ENCODE measurements around the gene C2CD2. TPM values are rescaled to one million over a fixed set of nuclear protein-coding genes. Genes with fewer than 3 reads are reported as not detected.

The C2CD2 gene
- total and polyA plus RNA-seq, 2 donors (not counting 3 experiments of a cell fraction or from before 2014, with no cell fraction given): 32.6 to 41.2 TPM

- no peak for FAIRE-seq
- H3K4me1 ChIP-seq (ENCODE audit: control insufficient read depth, extremely low read depth, insufficient read depth, low read length): peaks cover 46% of the 10 kb centered on the region
These were observed 7.9 kb upstream of the C2CD2 start for GRCh38 chr21:41961753-41962152.

More at GRCh38 chr21:41961753-41962152, 7.9 kb upstream of the C2CD2 start:
- H3K9ac ChIP-seq (replicated peaks; ENCODE audit: extremely low read depth, insufficient read depth, low read length): peak overlapping the region; percentile 77
- peak overlapping the region; percentile 22 for H2AFZ ChIP-seq (ENCODE audit: low read depth, low read length)
- no peaks in the 10 kb centered on the region for H3K9me3 ChIP-seq (replicated peaks; ENCODE audit: control insufficient read depth, insufficient read depth, low read length)
- BruUV-seq (replicated peaks): TSS peak; percentile 84
- TF ChIP-seq POLR2A (IDR thresholded peaks at IDR 0.05; ENCODE audit: low read depth, low read length): no peak
- TF ChIP-seq MYC (IDR thresholded peaks at IDR 0.05; ENCODE audit: low read depth, low read length): no peak
- no peak for TF ChIP-seq EZH2 (IDR thresholded peaks at IDR 0.05; ENCODE audit: borderline replicate concordance, low read depth, low read length, severe bottlenecking)
- TF ChIP-seq FOS (IDR thresholded peaks at IDR 0.05; ENCODE audit: borderline replicate concordance, insufficient read depth, low read length): no peak
- TF ChIP-seq GATA2 (IDR thresholded peaks at IDR 0.05; ENCODE audit: insufficient read depth, insufficient read length, low read depth, low read length): no peak
- no peak for TF ChIP-seq POLR2AphosphoS5 (IDR thresholded peaks at IDR 0.05; ENCODE audit: insufficient read depth, low read depth, low read length)
- TF ChIP-seq JUN (IDR thresholded peaks at IDR 0.05; ENCODE audit: borderline replicate concordance, insufficient read depth, insufficient read length, low read depth): no peak
- TF ChIP-seq CTCF (IDR thresholded peaks at IDR 0.05; ENCODE audit: extremely low read depth in 1 of 2, insufficient read depth in 1 of 2, low read depth in 1 of 2, low read length in 2 of 2): no peak
- no peak for TF ChIP-seq MAX (IDR thresholded peaks at IDR 0.05; ENCODE audit: insufficient read depth, insufficient read length)
- dilution Hi-C loops (cut with MboI; ENCODE audit: extremely low pct_ligation_motif_present, low sequenced_read_pairs): no loop called here
- H3K4me3 ChIP-seq (replicated peaks in 1 of 3; ENCODE audit: insufficient read depth in 1 of 3, low read depth in 1 of 3, low read length in 3 of 3): no peak overlapping the region
- H3K27ac ChIP-seq (ENCODE audit: insufficient read depth, low read depth, low read length): peak overlapping the region; percentile 81
- H4K20me1 ChIP-seq (replicated peaks; ENCODE audit: control insufficient read depth, extremely low read depth, insufficient read depth, low read length): no peaks in the 10 kb centered on the region
- H3K4me2 ChIP-seq (ENCODE audit: insufficient read depth, low read length): peak overlapping the region; percentile 49
- CTCF ChIA-PET: interaction anchor here (0.9 to 2.4 kb wide), 8 partner anchors 9 to 156 kb away, joined by 3 to 11 read pairs (median 6); partner anchors contain the start of gene ZBTB21
- H3K27me3 ChIP-seq (ENCODE audit: control insufficient read depth in 2 of 2, insufficient read depth in 2 of 2, low read length in 2 of 2): no peaks in the 10 kb centered on the region
- no peaks in the 10 kb centered on the region for H3K36me3 ChIP-seq (ENCODE audit: control insufficient read depth in 2 of 2, extremely low read depth in 1 of 2, insufficient read depth in 2 of 2, low read length in 2 of 2)
- H3K79me2 ChIP-seq (ENCODE audit: control insufficient read depth, insufficient read depth, low read length): no peaks in the 10 kb centered on the region
- intact Hi-C loops (cut with micrococcal nuclease): no loop called here
- POLR2A ChIA-PET: interaction anchor here (0.7 to 1.0 kb wide), 2 partner anchors 14 to 136 kb away, joined by 3 to 4 read pairs; no protein-coding TSS in a partner anchor
- H3K9me1 ChIP-seq (replicated peaks; ENCODE audit: control insufficient read depth, extremely low read depth, insufficient read depth, low read length): no peaks in the 10 kb centered on the region
- no peak for DNase-seq (ENCODE audit: low read depth, low spot score)

All from endothelial cell of umbilical vein (primary cell).